HuH-7 (cell line): ENCODE data around the gene MAML3.

Experiments
- DNase-seq: peaks from one replicate; pipeline ENCODE4 v3.0.0; 2011; ENCODE audit warnings: low spot score

The MAML3 gene

DNA sequence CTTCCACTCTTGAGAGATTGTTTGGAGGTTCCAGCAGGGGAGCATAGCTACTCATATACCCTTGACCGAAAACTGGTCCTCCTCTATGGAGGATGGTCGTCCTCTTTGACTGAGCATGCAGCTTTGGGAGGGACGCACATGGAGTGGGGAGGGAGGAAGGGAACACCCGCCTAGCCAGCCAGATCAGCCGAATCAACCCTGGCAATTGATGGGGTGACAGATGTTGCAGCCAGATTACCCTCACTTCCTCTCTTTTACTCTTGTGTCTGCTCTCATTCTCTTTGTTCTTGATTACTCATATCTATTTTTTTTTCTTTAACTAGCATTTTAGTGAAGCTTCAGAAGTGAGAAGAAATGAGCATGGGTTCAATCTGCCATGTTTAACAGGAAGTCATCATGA, 468.8 kb downstream of the MAML3 start:
- no peak for DNase-seq

DNA sequence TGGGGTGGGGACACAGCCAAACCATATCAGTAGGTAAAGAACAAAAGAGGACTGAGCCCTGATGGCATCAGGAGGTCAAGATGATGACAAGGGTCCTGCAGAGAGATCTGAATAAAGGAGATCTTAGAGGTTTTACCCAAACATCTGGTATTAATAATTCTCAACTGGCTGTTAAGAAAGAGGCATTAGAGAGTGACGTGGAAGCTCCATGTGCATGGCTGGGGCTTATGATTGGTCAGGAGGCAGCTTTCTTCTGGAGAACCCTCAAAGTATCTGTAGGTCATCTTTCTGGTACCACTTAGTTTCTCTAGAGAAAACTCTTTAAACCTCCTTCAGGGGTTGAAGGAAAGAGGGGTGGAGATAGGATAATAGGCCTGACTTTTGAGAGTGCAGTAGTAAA, 469.6 kb downstream of the MAML3 start:
- DNase-seq, result no peak

DNA sequence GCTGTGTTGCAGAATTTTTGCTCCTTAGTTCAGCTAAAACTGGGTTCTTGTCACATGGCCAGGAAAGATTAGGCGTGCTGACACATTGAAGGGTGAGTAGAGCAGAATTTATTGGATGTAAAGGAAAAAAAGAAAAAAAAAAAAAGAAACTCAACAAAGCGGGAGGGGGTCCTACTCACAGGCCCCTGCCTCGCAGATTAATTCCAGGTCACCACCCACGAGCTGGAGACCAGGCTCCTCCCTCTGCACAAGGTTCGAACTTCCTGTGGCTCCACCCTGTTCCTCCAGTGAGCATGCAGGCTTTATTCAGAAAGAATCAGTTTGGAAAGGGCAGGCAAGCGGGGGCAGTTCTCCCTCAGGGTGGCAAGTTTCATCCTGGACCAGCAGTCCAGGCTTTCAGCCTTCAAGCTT, 471.2 kb downstream of the MAML3 start:
- no peak for DNase-seq

DNA sequence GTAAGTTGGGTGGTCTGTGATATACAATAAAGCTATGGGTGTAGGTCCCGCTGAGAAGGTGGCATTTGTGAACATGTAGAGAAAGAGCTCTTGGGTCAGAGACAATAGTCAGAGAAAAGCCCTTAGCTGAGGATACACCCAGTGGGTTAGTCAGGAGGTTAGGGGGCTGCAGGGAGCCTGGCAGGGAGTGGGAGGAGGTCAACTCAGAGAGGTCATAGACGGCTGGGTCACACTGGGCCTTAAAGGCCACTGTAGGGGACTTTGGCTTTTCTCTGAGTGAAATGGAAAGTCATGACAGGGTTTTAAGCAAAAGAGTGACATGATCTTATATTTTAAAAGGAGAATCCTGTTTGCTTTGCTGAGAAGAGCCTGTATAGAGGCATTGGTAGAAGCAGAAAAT, 471.7 kb downstream of the MAML3 start:
- no peak for DNase-seq

DNA sequence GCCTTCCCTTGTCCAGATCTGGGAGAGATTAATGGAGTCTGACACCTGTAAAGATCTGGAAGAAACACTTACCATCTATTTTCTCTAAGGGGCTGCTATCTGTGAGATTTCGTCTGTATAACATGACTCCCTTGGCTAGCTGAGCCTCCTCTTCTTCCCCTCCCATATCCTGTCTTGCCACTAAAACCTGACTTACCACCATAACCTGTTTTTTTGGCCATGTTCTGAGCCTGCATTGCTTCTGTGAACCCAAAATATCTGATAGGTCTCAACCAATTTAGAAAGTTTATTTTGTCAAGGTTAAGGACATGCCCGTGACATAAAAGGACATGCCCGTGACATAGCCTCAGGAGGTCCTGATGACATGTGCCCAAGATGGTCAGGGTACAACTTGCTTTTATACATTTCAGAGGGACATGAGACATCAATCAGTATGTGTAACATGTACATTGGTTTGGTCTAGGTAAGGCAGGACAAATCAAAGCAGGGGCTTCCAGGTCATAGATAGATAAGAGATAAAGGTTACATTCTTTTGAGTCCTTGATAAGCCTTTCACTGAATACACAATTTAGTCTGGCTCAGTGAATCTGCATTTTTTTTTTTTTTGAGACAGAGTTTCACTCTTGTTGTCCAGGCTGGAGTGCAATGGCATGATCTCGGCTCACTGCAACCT, 476.9 kb downstream of the MAML3 start:
- DNase-seq, result no peak

DNA sequence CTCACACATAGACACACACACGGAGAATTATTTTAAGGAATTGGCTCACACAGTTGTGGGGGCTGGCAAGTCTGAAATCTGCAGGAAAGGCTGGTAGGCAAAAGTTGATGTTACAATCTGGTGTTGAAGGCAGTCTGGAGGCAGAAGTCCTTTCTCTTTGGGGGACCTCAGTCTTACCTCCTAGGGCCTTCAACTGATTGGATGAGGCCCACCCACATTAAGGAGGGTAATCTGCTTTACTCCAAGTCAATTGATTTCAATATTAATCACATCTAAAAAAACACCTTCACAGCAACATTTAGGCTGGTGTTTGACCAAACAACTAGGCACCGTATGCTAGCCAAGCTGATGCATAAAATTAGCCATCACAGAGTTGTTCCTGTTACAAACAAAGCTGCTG, 477.6 kb downstream of the MAML3 start:
- DNase-seq, result no peak

DNA sequence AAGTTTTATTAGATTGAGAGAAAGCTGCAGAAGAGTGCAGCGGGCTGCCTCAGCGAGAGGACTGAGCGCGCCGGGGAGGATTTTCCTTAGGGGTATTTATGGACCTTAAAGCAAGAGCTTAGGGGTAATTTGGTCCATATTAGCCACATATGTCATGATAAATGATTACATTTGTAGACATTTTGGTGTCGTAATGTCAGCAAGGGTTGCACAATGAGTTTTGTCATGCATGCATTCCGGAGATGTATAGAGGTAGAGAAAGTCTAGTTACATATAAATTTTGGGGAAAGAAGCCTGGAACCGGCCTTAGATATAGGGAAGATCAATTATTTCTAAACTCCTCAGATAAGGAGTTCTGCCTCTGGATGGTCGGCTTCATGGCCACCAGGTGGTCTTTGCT, 478.3 kb downstream of the MAML3 start:
- DNase-seq, result no peak

DNA sequence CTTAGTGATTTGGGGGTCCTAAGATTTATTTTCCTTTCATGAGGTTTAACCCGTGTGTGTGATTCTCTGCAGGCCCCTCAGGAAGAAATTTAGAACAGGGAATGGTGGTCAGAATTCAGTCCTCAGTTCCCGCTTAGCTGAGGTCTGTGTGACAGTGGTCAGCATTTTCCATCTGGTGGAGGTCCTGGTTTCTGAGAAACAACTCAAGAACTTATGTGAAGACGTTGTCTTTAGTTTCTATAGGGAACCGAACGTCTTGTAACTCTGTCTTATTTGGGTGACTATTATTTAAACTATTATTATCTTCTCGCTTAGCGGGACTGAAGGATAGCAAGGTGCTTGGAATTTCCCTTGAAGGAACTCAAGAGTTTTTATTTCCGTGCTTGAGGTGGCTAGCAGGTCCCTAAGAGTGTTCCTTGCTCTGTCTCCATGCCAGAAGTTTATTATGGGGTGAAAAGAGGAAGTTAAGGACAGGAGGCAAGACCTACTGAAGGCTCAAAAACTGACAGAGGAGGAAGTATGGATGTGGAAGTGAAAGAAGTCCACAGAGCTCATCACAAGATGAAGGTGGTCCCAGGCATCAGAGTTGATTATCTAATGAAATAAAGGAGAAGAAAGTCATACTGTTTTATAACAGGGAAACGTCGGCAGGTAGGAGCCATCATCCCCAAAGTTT, 479.0 kb downstream of the MAML3 start:
- no peak for DNase-seq

DNA sequence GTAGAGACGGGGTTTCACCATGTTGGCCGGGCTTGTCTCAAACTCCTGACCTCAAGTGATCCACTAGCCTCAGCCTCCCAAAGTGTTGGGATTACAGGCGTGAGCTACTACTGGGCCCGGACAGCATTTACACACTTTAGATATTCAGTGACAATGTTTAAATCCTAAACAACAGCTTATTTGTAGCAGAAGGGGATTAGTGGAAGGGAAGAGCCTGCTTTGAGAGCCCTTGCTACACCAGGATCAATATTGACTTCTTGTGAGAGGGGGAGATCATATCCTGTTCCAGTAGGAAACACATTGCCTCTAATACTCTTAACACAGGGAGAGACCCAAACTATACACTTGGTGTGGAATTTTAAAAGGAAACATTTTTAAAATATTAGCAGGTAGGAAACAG, 481.3 kb downstream of the MAML3 start:
- no peak for DNase-seq

DNA sequence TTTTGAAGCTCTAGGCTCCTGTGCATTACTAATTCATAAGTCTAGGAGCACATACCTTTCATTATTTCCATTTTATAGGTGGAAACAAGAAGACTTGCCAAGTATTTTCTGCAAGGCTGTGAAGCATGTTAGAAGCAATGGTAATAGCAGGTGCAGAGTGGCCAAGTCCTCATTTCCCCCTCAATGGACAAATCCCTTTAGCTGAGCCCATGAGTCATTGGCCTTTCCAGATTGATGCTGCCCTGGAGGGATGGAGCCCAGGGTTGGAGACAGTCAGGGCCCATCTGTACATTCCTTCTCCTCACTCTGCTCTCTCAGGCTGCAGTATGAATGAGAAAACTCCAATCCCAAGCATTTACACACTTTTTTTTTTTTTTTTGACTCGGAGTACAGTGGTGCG, 481.8 kb downstream of the MAML3 start:
- no peak for DNase-seq

DNA sequence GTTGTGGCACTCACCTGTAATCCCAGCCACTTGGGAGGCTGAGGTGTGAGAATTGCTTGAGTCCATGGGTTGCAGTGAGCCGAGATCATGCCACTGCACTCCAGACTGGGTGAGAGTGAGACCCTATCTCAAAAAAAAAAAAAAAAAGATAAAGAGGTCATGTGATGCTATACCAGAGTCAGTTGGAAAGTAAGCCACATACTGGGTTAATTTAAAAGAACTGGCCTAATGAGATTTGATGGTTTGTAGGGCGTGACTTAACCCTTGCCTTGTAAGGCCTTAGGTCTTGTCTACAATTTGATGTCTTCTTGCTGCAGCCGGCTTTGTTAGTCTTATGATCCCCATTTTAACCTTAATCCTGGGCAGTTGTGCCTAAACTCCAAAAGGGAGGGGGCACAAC, 483.2 kb downstream of the MAML3 start:
- DNase-seq, result no peak

DNA sequence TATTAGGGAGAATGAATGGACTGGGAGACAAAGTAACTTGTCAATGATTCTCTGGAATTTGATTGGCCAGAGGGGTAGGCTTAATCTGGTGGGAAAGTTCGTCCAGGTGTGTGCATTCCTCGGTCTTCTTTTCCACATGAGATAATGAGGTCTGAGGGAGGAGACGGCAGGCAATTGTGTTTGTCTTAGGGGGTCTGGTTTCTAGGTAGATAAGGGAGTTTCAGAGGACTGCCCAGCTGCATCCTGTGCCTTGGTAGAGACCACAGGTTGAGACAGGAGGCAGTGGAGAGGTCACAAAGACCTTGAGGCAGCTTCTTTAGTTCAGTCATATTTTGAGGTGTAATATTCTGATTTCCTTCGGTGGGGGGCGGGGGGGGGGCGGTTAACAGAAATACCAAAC, 484.1 kb downstream of the MAML3 start:
- DNase-seq, result no peak

DNA sequence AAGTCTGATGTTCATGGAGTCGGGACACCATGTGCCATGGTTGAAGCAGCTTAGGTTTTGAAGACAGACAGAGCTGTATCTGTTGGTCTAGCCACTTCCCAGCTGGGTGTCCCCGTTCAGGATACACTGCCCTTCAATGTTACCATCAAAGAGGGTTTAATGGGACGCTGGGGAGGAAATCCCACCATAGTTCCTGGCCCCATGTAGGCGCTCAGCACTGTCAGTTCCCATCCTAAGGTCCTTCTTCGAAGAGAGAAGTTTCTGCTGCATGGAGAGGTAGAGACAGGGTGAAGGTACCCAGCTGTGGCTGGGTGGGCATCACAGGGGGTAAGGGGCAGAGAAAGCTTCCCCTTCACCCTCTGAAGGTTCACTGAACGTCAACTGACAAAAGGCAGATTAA, 484.6 kb downstream of the MAML3 start:
- no peak for DNase-seq

DNA sequence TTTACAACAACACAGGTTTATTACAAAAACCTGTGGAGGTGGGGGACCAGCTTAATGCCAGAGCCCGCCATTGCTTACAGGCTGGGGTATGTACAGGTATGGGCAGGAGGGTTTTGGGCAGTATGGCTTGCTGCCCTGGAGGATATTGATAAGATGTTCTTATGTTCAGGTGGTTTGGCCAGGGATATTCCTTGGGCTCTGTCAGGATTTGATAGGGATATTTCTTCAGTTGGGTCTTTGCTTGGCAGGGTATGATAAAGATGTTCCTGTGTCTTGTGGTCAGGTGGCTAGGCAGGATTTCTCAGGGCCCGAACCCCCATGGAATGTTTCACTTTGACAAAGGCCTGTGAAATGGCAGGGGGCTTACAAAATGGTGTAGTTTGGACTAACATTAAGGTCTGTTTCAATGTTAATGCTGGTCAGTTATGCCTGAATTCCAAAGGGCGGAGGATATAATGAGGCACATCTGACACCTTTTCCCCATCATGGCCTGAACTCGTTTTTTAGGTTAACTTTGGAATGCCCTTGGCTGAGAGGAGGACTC, 485.3 kb downstream of the MAML3 start:
- no peak for DNase-seq

DNA sequence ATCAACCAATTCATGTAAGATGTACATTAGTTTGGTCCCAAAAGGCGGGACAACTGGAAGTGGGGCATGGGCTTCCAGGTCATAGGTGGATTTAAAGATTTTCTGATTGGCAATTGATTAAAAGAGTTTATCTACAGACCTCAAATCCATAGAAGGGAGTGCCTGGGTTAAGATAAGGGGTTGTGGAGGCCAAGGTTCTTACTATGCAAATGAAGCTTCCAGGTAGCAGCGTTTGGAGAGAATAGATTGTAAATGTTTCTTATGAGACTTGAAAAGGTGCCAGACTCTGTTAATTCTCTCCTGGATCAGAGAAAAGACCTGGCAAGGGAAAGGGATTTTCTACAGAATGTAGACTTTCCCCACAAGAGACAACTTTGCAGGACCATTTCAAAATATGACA, 485.9 kb downstream of the MAML3 start:
- no peak for DNase-seq
